ENCODE results near the gene PPIP5K1.

DNA sequence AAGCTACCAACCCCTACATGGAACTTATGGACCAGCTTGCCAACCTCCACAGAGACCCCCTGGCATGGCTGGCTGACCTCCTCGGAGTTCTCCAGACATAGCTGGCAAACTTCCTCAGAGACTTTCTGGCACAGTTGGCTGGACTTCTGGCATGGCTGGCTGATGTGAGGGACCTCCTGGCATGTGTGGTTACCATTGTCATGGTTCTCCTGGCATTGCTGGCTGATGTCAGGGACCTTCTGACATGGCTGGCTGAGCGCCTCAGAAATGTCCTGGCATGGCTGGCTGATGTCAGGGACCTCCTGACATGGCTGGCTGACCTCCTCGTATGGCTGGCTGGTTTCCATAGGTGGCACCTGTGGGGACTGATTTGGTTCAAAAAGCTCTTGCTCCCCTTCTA, 55.1 kb downstream of the PPIP5K1 start:
- TF ChIP-seq HMGXB4 (CRISPR knock-in tag; IDR thresholded peaks at IDR 0.05), result no peak
- no peak for TF ChIP-seq CTCF (IDR thresholded peaks at IDR 0.05)
- TF ChIP-seq CREM (CRISPR knock-in tag; IDR thresholded peaks at IDR 0.05), result no peak
